HEK293 (cell line): ENCODE results near the gene CENPB.

ENCODE experiments used
- CTCF ChIA-PET: fragments of 350-600 bp; formaldehyde crosslinking; extraction: SDS; loops from one replicate; lab custom pipeline; 2021; ENCODE audit warnings: antibody characterized with exemption; lab: Yijun Ruan, JAX
- POLR2A ChIA-PET: fragments of 300-600 bp; formaldehyde crosslinking; extraction: SDS; loops from one replicate; lab custom pipeline; 2020; ENCODE audit warnings: antibody characterized with exemption, inconsistent platforms; lab: Yijun Ruan, JAX
- H3K27ac ChIP-seq: fragments of 200-500 bp; sonication (Bioruptor generic); 2 replicates; pipeline ENCODE4 v1.5.1; 2014; ENCODE audit warnings: low read depth, low read length, control low read depth, inconsistent platforms; ENCODE audit errors: extremely low read depth
- H3K36me3 ChIP-seq, 2 experiments: fragments of 200-500 bp in 1 of 2; sonication (Bioruptor generic) in 1 of 2; 1 replicate in 1 of 2; 2 replicates in 1 of 2; pipeline ENCODE4 v1.5.1; 2014 to 2017; ENCODE audit warnings: inconsistent platforms in 2 of 2, low read length in 2 of 2; ENCODE audit not compliant: control insufficient read depth in 2 of 2, insufficient read depth in 1 of 2
- H3K4me1 ChIP-seq: fragments of 200-500 bp; sonication (Bioruptor generic); 2 replicates; pipeline ENCODE4 v1.5.1; 2014; ENCODE audit warnings: mild to moderate bottlenecking, low read length, inconsistent platforms; ENCODE audit not compliant: control insufficient read depth, insufficient read depth
- H3K4me3 ChIP-seq: 2 replicates; pipeline ENCODE4 v1.5.1; 2011; ENCODE audit warnings: low read depth, mild to moderate bottlenecking, control low read depth, low read length, moderate library complexity
- H3K9me3 ChIP-seq: fragments of 200-500 bp; sonication (Bioruptor generic); 2 replicates; pipeline ENCODE4 v1.5.1; 2014; ENCODE audit warnings: low read depth, low read length, inconsistent platforms; ENCODE audit not compliant: control insufficient read depth, insufficient read depth
- GLIS1 ChIP-seq: fragments of 450-650 bp; formaldehyde crosslinking; IDR thresholded peaks from 2 replicates; pipeline ENCODE4 v1.5.1; 2016; ENCODE audit warnings: missing biosample characterization, missing genetic modification characterization
- GLIS2 ChIP-seq: fragments of 450-650 bp; formaldehyde crosslinking; IDR thresholded peaks from 2 replicates; pipeline ENCODE4 v1.5.1; 2016; ENCODE audit warnings: missing biosample characterization, missing genetic modification characterization
- HOXC10 ChIP-seq: sonication (generic); formaldehyde crosslinking; IDR thresholded peaks from 2 replicates; pipeline ENCODE4 v1.8.1; 2023; ENCODE audit warnings: mild to moderate bottlenecking, missing genetic modification reagents
- WT1 ChIP-seq: fragments of 450-650 bp; formaldehyde crosslinking; IDR thresholded peaks from 2 replicates; pipeline ENCODE4 v1.5.1; 2016; ENCODE audit warnings: missing biosample characterization, missing genetic modification characterization
- ZBTB1 ChIP-seq: fragments of 450-650 bp; formaldehyde crosslinking; IDR thresholded peaks from 2 replicates; pipeline ENCODE4 v1.5.1; 2016; ENCODE audit warnings: missing biosample characterization, missing genetic modification characterization
- ZNF169 ChIP-seq: fragments of 450-650 bp; formaldehyde crosslinking; IDR thresholded peaks from 2 replicates; pipeline ENCODE4 v1.5.1; 2016; ENCODE audit warnings: missing biosample characterization, missing genetic modification characterization
- TF ChIP-seq, protein P1 (sequence below): fragments of 450-650 bp; formaldehyde crosslinking; IDR thresholded peaks from 2 replicates; pipeline ENCODE4 v1.5.1; 2016; ENCODE audit warnings: missing biosample characterization, missing genetic modification characterization
- TF ChIP-seq, protein P2 (sequence below): fragments of 450-650 bp; formaldehyde crosslinking; IDR thresholded peaks from 2 replicates; pipeline ENCODE4 v1.5.1; 2017; ENCODE audit warnings: missing biosample characterization, missing genetic modification characterization
- TF ChIP-seq, protein P3 (sequence below): fragments of 450-650 bp; formaldehyde crosslinking; optimal IDR thresholded peaks from 2 replicates; pipeline ENCODE3; 2016; ENCODE audit warnings: missing biosample characterization, mild to moderate bottlenecking, missing genetic modification characterization
- TF ChIP-seq, protein P4 (sequence below): fragments of 450-650 bp; formaldehyde crosslinking; IDR thresholded peaks from 2 replicates; pipeline ENCODE4 v1.5.1; 2017; ENCODE audit warnings: missing biosample characterization, missing genetic modification characterization

Gene CENPB

DNA sequence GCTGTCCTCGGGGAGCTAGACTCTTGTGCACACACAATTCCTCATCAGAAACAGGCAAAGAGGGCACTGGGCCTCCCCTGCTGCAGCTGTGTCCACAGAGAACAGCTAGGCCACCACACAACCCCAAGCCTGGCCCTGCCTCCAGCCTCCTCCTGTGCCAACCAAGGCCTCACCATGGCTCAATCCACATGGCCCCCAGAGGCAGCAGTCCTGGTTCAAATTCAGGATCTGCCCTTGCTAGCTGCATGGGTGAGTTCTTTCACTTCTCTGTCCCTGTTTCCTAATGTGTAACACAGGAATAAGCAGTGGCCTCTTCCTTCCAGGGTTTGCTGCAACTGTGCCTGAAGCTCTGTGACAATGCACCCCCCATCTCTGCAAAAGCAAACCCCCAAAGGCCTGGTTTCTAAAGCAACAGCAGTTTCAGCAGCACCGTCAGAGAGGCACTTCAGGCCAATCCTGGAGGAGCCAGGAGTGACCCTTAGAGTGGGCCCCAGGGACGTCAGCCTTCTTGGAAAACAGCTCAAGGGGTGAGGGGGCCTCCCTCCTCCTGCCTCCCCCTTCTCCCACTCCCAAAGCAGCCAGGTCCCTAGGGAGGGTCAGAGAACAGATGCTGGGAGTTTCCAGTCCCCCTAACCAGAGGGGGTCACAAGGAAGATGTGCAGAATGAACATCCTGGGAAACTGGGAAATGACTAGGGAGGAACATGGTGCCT is 21.2 kb downstream of the CENPB start:
- Histone ChIP-seq H3K27ac (no peak overlapping the region), H3K9me3 (no peaks in the 10 kb centered on the region), H3K4me1 (peaks cover 7% of the 10 kb centered on the region), H3K4me3 (no peak overlapping the region), H3K36me3 (peaks cover 0 to 16% of the 10 kb centered on the region in 2 experiments; a peak in 2 of 3 replicates)
- TF ChIP-seq, protein P1, sequence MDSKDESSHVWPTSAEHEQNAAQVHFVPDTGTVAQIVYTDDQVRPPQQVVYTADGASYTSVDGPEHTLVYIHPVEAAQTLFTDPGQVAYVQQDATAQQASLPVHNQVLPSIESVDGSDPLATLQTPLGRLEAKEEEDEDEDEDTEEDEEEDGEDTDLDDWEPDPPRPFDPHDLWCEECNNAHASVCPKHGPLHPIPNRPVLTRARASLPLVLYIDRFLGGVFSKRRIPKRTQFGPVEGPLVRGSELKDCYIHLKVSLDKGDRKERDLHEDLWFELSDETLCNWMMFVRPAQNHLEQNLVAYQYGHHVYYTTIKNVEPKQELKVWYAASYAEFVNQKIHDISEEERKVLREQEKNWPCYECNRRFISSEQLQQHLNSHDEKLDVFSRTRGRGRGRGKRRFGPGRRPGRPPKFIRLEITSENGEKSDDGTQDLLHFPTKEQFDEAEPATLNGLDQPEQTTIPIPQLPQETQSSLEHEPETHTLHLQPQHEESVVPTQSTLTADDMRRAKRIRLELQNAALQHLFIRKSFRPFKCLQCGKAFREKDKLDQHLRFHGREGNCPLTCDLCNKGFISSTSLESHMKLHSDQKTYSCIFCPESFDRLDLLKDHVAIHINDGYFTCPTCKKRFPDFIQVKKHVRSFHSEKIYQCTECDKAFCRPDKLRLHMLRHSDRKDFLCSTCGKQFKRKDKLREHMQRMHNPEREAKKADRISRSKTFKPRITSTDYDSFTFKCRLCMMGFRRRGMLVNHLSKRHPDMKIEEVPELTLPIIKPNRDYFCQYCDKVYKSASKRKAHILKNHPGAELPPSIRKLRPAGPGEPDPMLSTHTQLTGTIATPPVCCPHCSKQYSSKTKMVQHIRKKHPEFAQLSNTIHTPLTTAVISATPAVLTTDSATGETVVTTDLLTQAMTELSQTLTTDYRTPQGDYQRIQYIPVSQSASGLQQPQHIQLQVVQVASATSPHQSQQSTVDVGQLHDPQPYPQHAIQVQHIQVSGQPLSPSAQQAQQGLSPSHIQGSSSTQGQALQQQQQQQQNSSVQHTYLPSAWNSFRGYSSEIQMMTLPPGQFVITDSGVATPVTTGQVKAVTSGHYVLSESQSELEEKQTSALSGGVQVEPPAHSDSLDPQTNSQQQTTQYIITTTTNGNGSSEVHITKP (tag by site-specific recombination): peak; percentile 17; the same call in 1 of the 2 replicates
- no peak for TF ChIP-seq ZNF169
- TF ChIP-seq, protein P2, sequence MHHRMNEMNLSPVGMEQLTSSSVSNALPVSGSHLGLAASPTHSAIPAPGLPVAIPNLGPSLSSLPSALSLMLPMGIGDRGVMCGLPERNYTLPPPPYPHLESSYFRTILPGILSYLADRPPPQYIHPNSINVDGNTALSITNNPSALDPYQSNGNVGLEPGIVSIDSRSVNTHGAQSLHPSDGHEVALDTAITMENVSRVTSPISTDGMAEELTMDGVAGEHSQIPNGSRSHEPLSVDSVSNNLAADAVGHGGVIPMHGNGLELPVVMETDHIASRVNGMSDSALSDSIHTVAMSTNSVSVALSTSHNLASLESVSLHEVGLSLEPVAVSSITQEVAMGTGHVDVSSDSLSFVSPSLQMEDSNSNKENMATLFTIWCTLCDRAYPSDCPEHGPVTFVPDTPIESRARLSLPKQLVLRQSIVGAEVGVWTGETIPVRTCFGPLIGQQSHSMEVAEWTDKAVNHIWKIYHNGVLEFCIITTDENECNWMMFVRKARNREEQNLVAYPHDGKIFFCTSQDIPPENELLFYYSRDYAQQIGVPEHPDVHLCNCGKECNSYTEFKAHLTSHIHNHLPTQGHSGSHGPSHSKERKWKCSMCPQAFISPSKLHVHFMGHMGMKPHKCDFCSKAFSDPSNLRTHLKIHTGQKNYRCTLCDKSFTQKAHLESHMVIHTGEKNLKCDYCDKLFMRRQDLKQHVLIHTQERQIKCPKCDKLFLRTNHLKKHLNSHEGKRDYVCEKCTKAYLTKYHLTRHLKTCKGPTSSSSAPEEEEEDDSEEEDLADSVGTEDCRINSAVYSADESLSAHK (tag by site-specific recombination): peak; percentile 90
- TF ChIP-seq, protein P3, sequence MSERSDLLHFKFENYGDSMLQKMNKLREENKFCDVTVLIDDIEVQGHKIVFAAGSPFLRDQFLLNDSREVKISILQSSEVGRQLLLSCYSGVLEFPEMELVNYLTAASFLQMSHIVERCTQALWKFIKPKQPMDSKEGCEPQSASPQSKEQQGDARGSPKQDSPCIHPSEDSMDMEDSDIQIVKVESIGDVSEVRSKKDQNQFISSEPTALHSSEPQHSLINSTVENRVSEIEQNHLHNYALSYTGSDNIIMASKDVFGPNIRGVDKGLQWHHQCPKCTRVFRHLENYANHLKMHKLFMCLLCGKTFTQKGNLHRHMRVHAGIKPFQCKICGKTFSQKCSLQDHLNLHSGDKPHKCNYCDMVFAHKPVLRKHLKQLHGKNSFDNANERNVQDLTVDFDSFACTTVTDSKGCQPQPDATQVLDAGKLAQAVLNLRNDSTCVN (tag by site-specific recombination): no peak
- TF ChIP-seq, protein P4, sequence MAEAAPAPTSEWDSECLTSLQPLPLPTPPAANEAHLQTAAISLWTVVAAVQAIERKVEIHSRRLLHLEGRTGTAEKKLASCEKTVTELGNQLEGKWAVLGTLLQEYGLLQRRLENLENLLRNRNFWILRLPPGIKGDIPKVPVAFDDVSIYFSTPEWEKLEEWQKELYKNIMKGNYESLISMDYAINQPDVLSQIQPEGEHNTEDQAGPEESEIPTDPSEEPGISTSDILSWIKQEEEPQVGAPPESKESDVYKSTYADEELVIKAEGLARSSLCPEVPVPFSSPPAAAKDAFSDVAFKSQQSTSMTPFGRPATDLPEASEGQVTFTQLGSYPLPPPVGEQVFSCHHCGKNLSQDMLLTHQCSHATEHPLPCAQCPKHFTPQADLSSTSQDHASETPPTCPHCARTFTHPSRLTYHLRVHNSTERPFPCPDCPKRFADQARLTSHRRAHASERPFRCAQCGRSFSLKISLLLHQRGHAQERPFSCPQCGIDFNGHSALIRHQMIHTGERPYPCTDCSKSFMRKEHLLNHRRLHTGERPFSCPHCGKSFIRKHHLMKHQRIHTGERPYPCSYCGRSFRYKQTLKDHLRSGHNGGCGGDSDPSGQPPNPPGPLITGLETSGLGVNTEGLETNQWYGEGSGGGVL (tag by site-specific recombination): peak; percentile 23; the same call in 1 of the 2 replicates
- no peak for TF ChIP-seq HOXC10 (CRISPR knock-in tag)
- no peak for TF ChIP-seq ZBTB1 (tag by site-specific recombination)
- TF ChIP-seq GLIS2 (tag by site-specific recombination): 0 out of 2 replicates have a peak, but pooled peaks have one; percentile 30
- ChIA-PET POLR2A (interaction anchor here (0.5 to 1.6 kb wide), 5 partner anchors 13 to 1048 kb away, joined by 3 to 5 read pairs (median 3); partner anchors contain the start of gene SPEF1), CTCF (interaction anchor here (0.6 to 10.8 kb wide), 10 partner anchors 8 to 130 kb away, joined by 3 to 133 read pairs (median 5); partner anchors contain the start of gene SPEF1)

DNA sequence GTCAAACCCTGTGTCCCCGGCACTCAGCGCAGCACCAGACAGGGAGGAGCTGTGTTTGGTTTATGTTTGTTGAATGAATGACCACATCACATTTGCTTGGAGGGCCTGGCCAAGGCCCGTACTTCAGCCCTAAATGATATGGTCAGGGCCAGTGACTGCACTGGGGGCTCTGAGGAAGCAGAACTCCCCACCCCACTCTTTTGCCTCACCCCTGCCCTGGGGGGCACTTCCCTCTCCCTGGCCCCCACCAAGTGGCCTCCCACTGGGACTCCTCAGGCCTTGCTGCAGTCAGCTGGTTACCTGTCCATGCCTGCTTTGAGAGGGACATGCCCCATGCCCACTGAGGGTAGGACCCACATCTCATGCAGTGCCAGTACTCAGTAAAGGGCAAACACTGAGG is 21.9 kb downstream of the CENPB start:
- H3K36me3 ChIP-seq: peaks cover 0 to 21% of the 10 kb centered on the region in 2 experiments; a peak in 2 of 3 replicates
- H3K27ac ChIP-seq: no peak overlapping the region
- ChIA-PET POLR2A (interaction anchor here (1.0 to 1.6 kb wide), 3 partner anchors 13 to 17 kb away, joined by 3 to 4 read pairs (median 3); partner anchors contain the start of gene SPEF1), CTCF (interaction anchor here (0.7 to 10.8 kb wide), 4 partner anchors 14 to 54 kb away, joined by 3 to 133 read pairs (median 10); partner anchors contain the start of gene SPEF1)
- TF ChIP-seq GLIS1 (tag by site-specific recombination): peak; percentile 72
- TF ChIP-seq WT1 (tag by site-specific recombination): no peak
- no peaks in the 10 kb centered on the region for H3K9me3 ChIP-seq
- H3K4me3 ChIP-seq: no peak overlapping the region
- H3K4me1 ChIP-seq: peaks cover 7% of the 10 kb centered on the region
